GM08714 (cell line): ENCODE data around the gene MAOB.

Source experiments
- H3K4me3 ChIP-seq: fragments of 200-500 bp; sonication (Bioruptor generic); 2 replicates; pipeline ENCODE4 v1.5.1; 2014; ENCODE audit warnings: mild to moderate bottlenecking, low read length, inconsistent platforms
- ZNF274 ChIP-seq: IDR thresholded peaks from 2 replicates; pipeline ENCODE4 v1.6.1; 2012; ENCODE audit warnings: mild to moderate bottlenecking, low read depth, low read length

The MAOB gene

GRCh38 chrX:43870758-43871419, 11.4 kb downstream of the MAOB start:
- TF ChIP-seq ZNF274 = no peak
- no peak overlapping the region for H3K4me3 ChIP-seq

GRCh38 chrX:43870011-43870410, 12.2 kb downstream of the MAOB start:
- no peak for TF ChIP-seq ZNF274
- H3K4me3 ChIP-seq = no peak overlapping the region

GRCh38 chrX:43868791-43869190, 13.5 kb downstream of the MAOB start:
- TF ChIP-seq ZNF274 = no peak
- H3K4me3 ChIP-seq = no peak overlapping the region

GRCh38 chrX:43866423-43866822, 15.8 kb downstream of the MAOB start:
- H3K4me3 ChIP-seq = no peak overlapping the region
- TF ChIP-seq ZNF274 = no peak

- no peak for TF ChIP-seq ZNF274
- H3K4me3 ChIP-seq = no peak overlapping the region
Observed at GRCh38 chrX:43865791-43866190, 16.5 kb downstream of the MAOB start.

- no peak overlapping the region for H3K4me3 ChIP-seq
- TF ChIP-seq ZNF274 = no peak
Observed at GRCh38 chrX:43862434-43862833, 19.8 kb downstream of the MAOB start.

GRCh38 chrX:43861750-43862149, 20.5 kb downstream of the MAOB start:
- TF ChIP-seq ZNF274 = no peak

GRCh38 chrX:43860646-43861370, 21.4 kb downstream of the MAOB start:
- H3K4me3 ChIP-seq = no peak overlapping the region
- TF ChIP-seq ZNF274 = no peak

More at GRCh38 chrX:43861750-43862149, 20.5 kb downstream of the MAOB start:
- H3K4me3 ChIP-seq = no peak overlapping the region

GRCh38 chrX:43853225-43853828, 28.9 kb downstream of the MAOB start:
- no peak for TF ChIP-seq ZNF274
- H3K4me3 ChIP-seq = no peak overlapping the region

GRCh38 chrX:43850629-43851028, 31.6 kb downstream of the MAOB start:
- no peak for TF ChIP-seq ZNF274
- H3K4me3 ChIP-seq = no peak overlapping the region

GRCh38 chrX:43849173-43849572, 33.1 kb downstream of the MAOB start:
- H3K4me3 ChIP-seq = no peak overlapping the region
- no peak for TF ChIP-seq ZNF274

GRCh38 chrX:43847352-43847751, 34.9 kb downstream of the MAOB start:
- TF ChIP-seq ZNF274 = no peak
- H3K4me3 ChIP-seq = no peak overlapping the region

- no peak overlapping the region for H3K4me3 ChIP-seq
- no peak for TF ChIP-seq ZNF274
Observed at GRCh38 chrX:43846558-43846957, 35.7 kb downstream of the MAOB start.

- TF ChIP-seq ZNF274 = no peak
- H3K4me3 ChIP-seq = no peak overlapping the region
Observed at GRCh38 chrX:43845776-43846175, 36.5 kb downstream of the MAOB start.

GRCh38 chrX:43840265-43840664, 42.0 kb downstream of the MAOB start:
- no peak for TF ChIP-seq ZNF274
- H3K4me3 ChIP-seq = no peak overlapping the region
